ENCODE results near the gene DPH1. TPM values are rescaled to one million over a fixed set of nuclear protein-coding genes. Genes with fewer than 3 reads are reported as not detected.
A peak's percentile ranks its signal among the peaks of the same experiment; 100 is the strongest.

The DPH1 gene
- total RNA-seq, 1 donor from 2014 or later = 57.3 TPM

GRCh38 chr17:2084766-2085647, 55.1 kb downstream of the DPH1 start:
- peak overlapping the region; percentile 80 for H3K27ac Mint-ChIP-seq (ENCODE audit: unreplicated experiment)

GRCh38 chr17:2085648-2085949, 55.6 kb downstream of the DPH1 start:
- H3K27ac Mint-ChIP-seq (ENCODE audit: unreplicated experiment) = peak overlapping the region; percentile 79
- H3K4me3 Mint-ChIP-seq (ENCODE audit: unreplicated experiment) = no peak overlapping the region
- peaks cover 10% of the 10 kb centered on the region for H3K36me3 Mint-ChIP-seq (ENCODE audit: unreplicated experiment)
- H3K4me1 Mint-ChIP-seq (ENCODE audit: unreplicated experiment) = peaks cover 58% of the 10 kb centered on the region
- H3K27me3 Mint-ChIP-seq (ENCODE audit: unreplicated experiment) = no peaks in the 10 kb centered on the region
- TF ChIP-seq CTCF (IDR thresholded peaks at IDR 0.05) = no peak
- H3K9me3 Mint-ChIP-seq (ENCODE audit: unreplicated experiment) = no peaks in the 10 kb centered on the region
- DNase-seq (ENCODE audit: extremely low spot score, unreplicated experiment) = no peak

More at GRCh38 chr17:2084766-2085647, 55.1 kb downstream of the DPH1 start:
- no peaks in the 10 kb centered on the region for H3K27me3 Mint-ChIP-seq (ENCODE audit: unreplicated experiment)
- TF ChIP-seq CTCF (IDR thresholded peaks at IDR 0.05) = no peak
- H3K9me3 Mint-ChIP-seq (ENCODE audit: unreplicated experiment) = no peaks in the 10 kb centered on the region
- DNase-seq (ENCODE audit: extremely low spot score, unreplicated experiment) = no peak
- peaks cover 10% of the 10 kb centered on the region for H3K36me3 Mint-ChIP-seq (ENCODE audit: unreplicated experiment)
- H3K4me1 Mint-ChIP-seq (ENCODE audit: unreplicated experiment) = peaks cover 52% of the 10 kb centered on the region
- H3K4me3 Mint-ChIP-seq (ENCODE audit: unreplicated experiment) = peak overlapping the region; percentile 14

- Mint-ChIP-seq H3K9me3 (ENCODE audit: unreplicated experiment) (no peaks in the 10 kb centered on the region), H3K36me3 (ENCODE audit: unreplicated experiment) (peaks cover 8% of the 10 kb centered on the region), H3K4me3 (ENCODE audit: unreplicated experiment) (no peak overlapping the region), H3K27me3 (ENCODE audit: unreplicated experiment) (no peaks in the 10 kb centered on the region), H3K4me1 (ENCODE audit: unreplicated experiment) (peaks cover 65% of the 10 kb centered on the region), H3K27ac (ENCODE audit: unreplicated experiment) (peak overlapping the region; percentile 79)
- no peak for TF ChIP-seq CTCF (IDR thresholded peaks at IDR 0.05)
- DNase-seq (ENCODE audit: extremely low spot score, unreplicated experiment) = no peak
These were observed 56.4 kb downstream of the DPH1 start for GRCh38 chr17:2086306-2086705.

- H3K36me3 Mint-ChIP-seq (ENCODE audit: unreplicated experiment) = peaks cover 3% of the 10 kb centered on the region
- H3K4me3 Mint-ChIP-seq (ENCODE audit: unreplicated experiment) = no peak overlapping the region
- no peaks in the 10 kb centered on the region for H3K27me3 Mint-ChIP-seq (ENCODE audit: unreplicated experiment)
- TF ChIP-seq CTCF (IDR thresholded peaks at IDR 0.05) = no peak
- no peaks in the 10 kb centered on the region for H3K9me3 Mint-ChIP-seq (ENCODE audit: unreplicated experiment)
- DNase-seq (ENCODE audit: extremely low spot score, unreplicated experiment) = no peak
- H3K27ac Mint-ChIP-seq (ENCODE audit: unreplicated experiment) = no peak overlapping the region
- H3K4me1 Mint-ChIP-seq (ENCODE audit: unreplicated experiment) = peaks cover 68% of the 10 kb centered on the region
These were observed 57.8 kb downstream of the DPH1 start for GRCh38 chr17:2087597-2088211.

GRCh38 chr17:2089021-2089422, 59.1 kb downstream of the DPH1 start:
- Mint-ChIP-seq H3K4me3 (ENCODE audit: unreplicated experiment) (peak overlapping the region; percentile 74), H3K9me3 (ENCODE audit: unreplicated experiment) (no peaks in the 10 kb centered on the region), H3K36me3 (ENCODE audit: unreplicated experiment) (peaks cover 1% of the 10 kb centered on the region), H3K27me3 (ENCODE audit: unreplicated experiment) (no peaks in the 10 kb centered on the region), H3K27ac (ENCODE audit: unreplicated experiment) (peak overlapping the region; percentile 96), H3K4me1 (ENCODE audit: unreplicated experiment) (peaks cover 63% of the 10 kb centered on the region)
- TF ChIP-seq CTCF (IDR thresholded peaks at IDR 0.05) = no peak
- DNase-seq (ENCODE audit: extremely low spot score, unreplicated experiment) = no peak
